DND-41 (cell line): ENCODE data around the gene ANXA1.

ENCODE experiments used
- ATAC-seq: fragments of 200-7000 bp; cut with Tn5 transposase; 3 replicates; pipeline ENCODE4 v1.9.1; 2021; ENCODE audit warnings: low read depth; ENCODE audit not compliant: insufficient read depth
- DNase-seq: peaks from one replicate; pipeline ENCODE4 v3.0.0-alpha.2; 2020
- H2AFZ ChIP-seq: 2 replicates; pipeline ENCODE4 v1.6.0; 2012; ENCODE audit warnings: low read depth, low read length
- H3K27ac ChIP-seq: 2 replicates; pipeline ENCODE4 v1.5.1; 2012; ENCODE audit warnings: low read length, inconsistent platforms
- H3K27me3 ChIP-seq: fragments of 200-600 bp; sonication (generic); 2 replicates; pipeline ENCODE4 v1.6.0; 2012; ENCODE audit warnings: low read length, mild to moderate bottlenecking, inconsistent platforms; ENCODE audit not compliant: insufficient read depth, poor library complexity
- H3K36me3 ChIP-seq: 2 replicates; pipeline ENCODE4 v1.5.1; 2012; ENCODE audit warnings: low read length, inconsistent platforms; ENCODE audit not compliant: insufficient read depth
- H3K4me1 ChIP-seq: 2 replicates; pipeline ENCODE4 v1.5.1; 2012; ENCODE audit warnings: mild to moderate bottlenecking, low read length; ENCODE audit not compliant: insufficient read depth
- H3K4me2 ChIP-seq: 2 replicates; pipeline ENCODE4 v1.6.0; 2012; ENCODE audit warnings: mild to moderate bottlenecking, moderate library complexity, low read length, inconsistent platforms; ENCODE audit not compliant: insufficient read depth
- H3K4me3 ChIP-seq, 2 experiments: fragments of 200-600 bp in 1 of 2; shearing (Covaris generic) in 1 of 2; 2 replicates each; pipeline ENCODE4 v1.5.1; 2012 to 2016; ENCODE audit warnings: inconsistent platforms in 2 of 2, low read length in 2 of 2, mild to moderate bottlenecking in 2 of 2, low read depth in 1 of 2, moderate library complexity in 1 of 2
- H3K79me2 ChIP-seq: 2 replicates; pipeline ENCODE4 v1.6.0; 2012; ENCODE audit warnings: low read length, inconsistent platforms; ENCODE audit not compliant: insufficient read depth
- H3K9ac ChIP-seq: 2 replicates; pipeline ENCODE4 v1.6.0; 2012; ENCODE audit warnings: low read depth, mild to moderate bottlenecking, inconsistent platforms, low read length, moderate library complexity
- H3K9me3 ChIP-seq: 2 replicates; pipeline ENCODE4 v1.5.1; 2012; ENCODE audit warnings: low read length, moderate library complexity, mild to moderate bottlenecking, inconsistent platforms; ENCODE audit not compliant: insufficient read depth, severe bottlenecking
- H4K20me1 ChIP-seq: 2 replicates; pipeline ENCODE4 v1.6.0; 2012; ENCODE audit warnings: low read length; ENCODE audit not compliant: insufficient read depth
- CTCF ChIP-seq: IDR thresholded peaks from 2 replicates; pipeline ENCODE4 v1.5.1; 2012; ENCODE audit warnings: borderline replicate concordance, low read length, moderate library complexity, mild to moderate bottlenecking; ENCODE audit not compliant: poor library complexity, severe bottlenecking; ENCODE audit errors: extremely low read depth
- EZH2 ChIP-seq: IDR thresholded peaks from 3 replicates; pipeline ENCODE4 v1.6.1; 2012; ENCODE audit warnings: borderline replicate concordance, low read depth, mild to moderate bottlenecking, moderate library complexity, low read length, inconsistent platforms; ENCODE audit not compliant: severe bottlenecking

The ANXA1 gene

DNA sequence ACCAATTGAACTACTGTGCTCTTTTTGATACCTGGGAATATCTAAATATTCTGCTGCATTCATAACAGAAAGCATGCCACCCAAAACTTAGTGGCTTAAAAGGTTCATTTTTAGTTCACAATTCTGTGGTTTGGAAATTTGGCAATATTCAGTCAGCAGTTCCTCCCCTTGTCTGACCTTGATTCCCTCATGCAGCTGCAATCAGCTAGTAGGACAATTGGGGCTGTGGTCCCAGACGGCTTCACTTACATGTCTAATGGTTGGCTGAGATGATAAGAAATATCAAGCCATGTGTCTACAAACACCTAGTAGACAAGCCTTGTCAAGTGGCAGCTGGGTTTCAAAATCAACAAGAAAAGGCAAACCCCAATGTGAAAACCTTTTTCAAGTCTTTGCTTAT is 51.3 kb downstream of the ANXA1 start:
- Histone ChIP-seq H3K9me3 (no peaks in the 10 kb centered on the region), H3K27ac (no peak overlapping the region), H3K9ac (no peak overlapping the region), H4K20me1 (no peaks in the 10 kb centered on the region), H3K27me3 (no peaks in the 10 kb centered on the region), H3K36me3 (no peaks in the 10 kb centered on the region), H3K79me2 (no peaks in the 10 kb centered on the region), H3K4me1 (peaks cover 24% of the 10 kb centered on the region), H3K4me3 (no peak overlapping the region), H2AFZ (0 out of 2 replicates have a peak overlapping the region, but pooled peaks have one; percentile 41), H3K4me2 (no peak overlapping the region)
- peak; percentile 44; the same call in 1 of the 3 replicates for ATAC-seq
- peak; percentile 15 for DNase-seq
- TF ChIP-seq CTCF (no peak), EZH2 (no peak)

DNA sequence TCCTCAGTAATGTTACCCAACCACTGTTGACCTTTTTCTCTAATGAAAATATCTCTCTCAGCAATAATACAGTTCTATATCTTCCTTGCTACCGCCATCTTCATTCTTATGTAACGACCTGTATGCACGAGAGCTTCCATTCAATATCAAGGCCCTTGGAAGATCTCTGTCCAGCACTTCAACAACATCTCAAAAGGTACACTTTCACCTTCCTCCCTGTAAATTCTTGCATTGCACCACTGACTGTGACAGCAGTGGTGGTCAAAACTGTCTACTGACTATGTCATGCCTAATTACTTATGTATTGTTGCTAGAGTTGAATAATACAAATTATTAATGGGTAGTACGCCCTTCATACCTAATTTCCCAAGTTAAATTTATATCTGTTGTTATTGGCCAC is 53.3 kb downstream of the ANXA1 start:
- ATAC-seq: no peak
- no peaks in the 10 kb centered on the region for H3K9me3 ChIP-seq
- no peak for DNase-seq
- H3K27me3 ChIP-seq: no peaks in the 10 kb centered on the region
- H4K20me1 ChIP-seq: no peaks in the 10 kb centered on the region
- H3K79me2 ChIP-seq: no peaks in the 10 kb centered on the region
- H3K27ac ChIP-seq: no peak overlapping the region
- no peak overlapping the region for H3K9ac ChIP-seq
- no peak overlapping the region for H3K4me3 ChIP-seq
- H3K4me2 ChIP-seq: no peak overlapping the region
- H3K36me3 ChIP-seq: no peaks in the 10 kb centered on the region
- TF ChIP-seq EZH2 (no peak), CTCF (no peak)
- no peak overlapping the region for H2AFZ ChIP-seq
- H3K4me1 ChIP-seq: peaks cover 24% of the 10 kb centered on the region

- no peak for TF ChIP-seq EZH2
- TF ChIP-seq CTCF: no peak
- Histone ChIP-seq H3K27me3 (no peaks in the 10 kb centered on the region), H3K4me3 (no peak overlapping the region), H2AFZ (no peak overlapping the region), H4K20me1 (no peaks in the 10 kb centered on the region), H3K36me3 (no peaks in the 10 kb centered on the region), H3K27ac (no peak overlapping the region), H3K9me3 (no peaks in the 10 kb centered on the region), H3K9ac (no peak overlapping the region), H3K4me1 (peaks cover 13% of the 10 kb centered on the region), H3K79me2 (no peaks in the 10 kb centered on the region), H3K4me2 (no peak overlapping the region)
- ATAC-seq: no peak
- no peak for DNase-seq
Observed at GRCh38 chr9:73206851-73207250, 55.2 kb downstream of the ANXA1 start.
